ENCODE data around the gene ACP4. TPM values are rescaled to one million over a fixed set of nuclear protein-coding genes. Genes with fewer than 3 reads are reported as not detected.

The ACP4 gene
- total and polyA plus RNA-seq, 2 donors (not counting 1 experiment from before 2014, with no cell fraction given) = not detected

DNA sequence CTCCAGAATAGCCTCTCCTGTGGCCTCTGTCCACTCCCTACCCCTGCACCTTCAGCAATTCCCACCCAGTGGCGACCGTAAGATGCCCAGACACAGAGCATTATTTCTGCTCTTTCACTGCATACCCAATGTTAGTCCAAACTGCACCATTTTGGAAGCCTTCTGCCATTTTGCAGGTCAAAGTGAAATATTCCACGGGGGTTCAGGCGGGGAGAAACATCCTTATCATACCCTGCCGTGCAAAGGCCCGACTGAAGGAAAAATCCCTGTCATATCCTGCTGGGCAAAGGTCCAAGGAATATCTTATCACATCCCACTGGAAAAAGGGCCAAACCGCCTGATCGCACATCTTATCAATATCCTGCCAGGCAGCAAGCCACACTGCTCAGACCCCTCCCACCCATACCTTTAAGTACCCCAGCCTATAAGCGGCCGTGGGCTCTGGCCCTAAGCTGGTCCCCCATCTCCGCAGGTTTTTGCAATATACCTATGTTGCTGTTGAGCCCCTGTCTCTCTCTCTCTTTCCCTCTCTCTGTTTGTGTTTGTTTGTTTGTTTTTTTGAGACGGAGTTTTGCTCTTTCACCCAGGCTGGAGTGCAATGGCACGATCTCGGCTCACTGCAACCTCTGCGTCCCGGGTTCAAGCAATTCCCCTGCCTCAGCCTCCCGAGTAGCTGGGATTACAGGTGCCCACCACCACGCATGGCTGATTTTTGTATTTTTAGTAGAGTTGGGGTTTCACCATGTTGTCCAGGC, 48.9 kb upstream of the ACP4 start:
- no peaks in the 10 kb centered on the region for H3K9me3 Mint-ChIP-seq (ENCODE audit: insufficient read depth)
- Histone ChIP-seq H3K27me3 (replicated peaks in 1 of 4; ENCODE audit: control extremely low read depth in 1 of 4, control insufficient read depth in 3 of 4, insufficient read depth in 4 of 4, low read length in 3 of 4) (peaks cover 0 to 17% (median 4%) of the 10 kb centered on the region in 4 experiments), H3K4me1 (ENCODE audit: control insufficient read depth in 2 of 2, insufficient read depth in 2 of 2, low read length in 2 of 2) (no peaks in the 10 kb centered on the region), H3K9me3 (ENCODE audit: control extremely low read depth in 1 of 3, control insufficient read depth in 2 of 3, insufficient read depth in 1 of 3, low read length in 2 of 3) (peaks cover 0 to 7% (median 0%) of the 10 kb centered on the region in 3 donors), H3K9ac (ENCODE audit: low read length) (no peak overlapping the region), H3K4me3 (ENCODE audit: control extremely low read depth in 1 of 5, extremely low read depth in 1 of 5, insufficient read depth in 1 of 5, low read depth in 2 of 5, low read length in 4 of 5) (no peak overlapping the region), H3K36me3 (replicated peaks in 1 of 2; ENCODE audit: control extremely low read depth in 1 of 2, control insufficient read depth in 1 of 2, extremely low read depth in 1 of 2, insufficient read depth in 2 of 2, low read length in 1 of 2) (no peaks in the 10 kb centered on the region), H3K79me2 (ENCODE audit: control insufficient read depth, insufficient read depth, low read length) (no peaks in the 10 kb centered on the region), H4K20me1 (ENCODE audit: control insufficient read depth, insufficient read depth, low read length, poor library complexity, severe bottlenecking) (no peaks in the 10 kb centered on the region), H3K27ac (ENCODE audit: low read length in 2 of 2) (no peak overlapping the region), H2AFZ (ENCODE audit: insufficient read depth, low read depth, low read length, poor library complexity, severe bottlenecking) (no peak overlapping the region), H3K4me2 (replicated peaks; ENCODE audit: low read depth, low read length, poor library complexity, severe bottlenecking) (no peak overlapping the region)
- H3K27ac Mint-ChIP-seq = no peak overlapping the region
- ChIA-PET CTCF (interaction anchor here (1.1 kb wide), 1 partner anchor 71 kb away, joined by 3 read pairs; no protein-coding TSS in a partner anchor), POLR2A (no interaction called here)
- ATAC-seq (ENCODE audit: low read depth) (no peak), DNase-seq (no peak)
- no peak for TF ChIP-seq EZH2 (IDR thresholded peaks at IDR 0.05; ENCODE audit: borderline replicate concordance, insufficient read depth, low read depth, low read length, poor library complexity, severe bottlenecking)
- TF ChIP-seq, protein P1, sequence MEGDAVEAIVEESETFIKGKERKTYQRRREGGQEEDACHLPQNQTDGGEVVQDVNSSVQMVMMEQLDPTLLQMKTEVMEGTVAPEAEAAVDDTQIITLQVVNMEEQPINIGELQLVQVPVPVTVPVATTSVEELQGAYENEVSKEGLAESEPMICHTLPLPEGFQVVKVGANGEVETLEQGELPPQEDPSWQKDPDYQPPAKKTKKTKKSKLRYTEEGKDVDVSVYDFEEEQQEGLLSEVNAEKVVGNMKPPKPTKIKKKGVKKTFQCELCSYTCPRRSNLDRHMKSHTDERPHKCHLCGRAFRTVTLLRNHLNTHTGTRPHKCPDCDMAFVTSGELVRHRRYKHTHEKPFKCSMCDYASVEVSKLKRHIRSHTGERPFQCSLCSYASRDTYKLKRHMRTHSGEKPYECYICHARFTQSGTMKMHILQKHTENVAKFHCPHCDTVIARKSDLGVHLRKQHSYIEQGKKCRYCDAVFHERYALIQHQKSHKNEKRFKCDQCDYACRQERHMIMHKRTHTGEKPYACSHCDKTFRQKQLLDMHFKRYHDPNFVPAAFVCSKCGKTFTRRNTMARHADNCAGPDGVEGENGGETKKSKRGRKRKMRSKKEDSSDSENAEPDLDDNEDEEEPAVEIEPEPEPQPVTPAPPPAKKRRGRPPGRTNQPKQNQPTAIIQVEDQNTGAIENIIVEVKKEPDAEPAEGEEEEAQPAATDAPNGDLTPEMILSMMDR (IDR thresholded peaks at IDR 0.05) = no peak
- no peak overlapping the region for H3K4me3 Mint-ChIP-seq
- 69% methylated on average over 15 of the region's 18 CpGs for WGBS (ENCODE audit: insufficient coverage)
- no peaks in the 10 kb centered on the region for H3K4me1 Mint-ChIP-seq
- intact Hi-C loops (cut with micrococcal nuclease) = no loop called here
- H3K27me3 Mint-ChIP-seq = peaks cover 47% of the 10 kb centered on the region

DNA sequence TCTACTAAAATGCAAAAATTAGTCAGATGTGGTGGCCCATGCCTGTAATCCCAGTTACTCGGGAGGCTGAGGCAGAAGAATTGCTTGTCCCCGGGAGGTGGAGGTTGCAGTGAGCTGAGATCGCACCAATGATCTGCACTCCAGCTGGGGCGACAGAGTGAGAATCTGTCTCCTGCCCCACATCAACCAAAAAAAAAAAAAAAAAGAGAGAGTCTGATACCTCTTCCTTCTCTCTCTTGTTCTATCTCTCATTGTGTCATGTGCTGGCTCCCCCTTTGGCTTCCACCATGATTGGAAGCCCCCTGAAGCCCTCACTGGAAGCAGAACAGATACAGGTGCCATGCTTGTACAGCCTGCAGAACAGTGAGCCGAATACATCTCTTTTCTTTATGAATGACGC, 46.7 kb upstream of the ACP4 start:
- no peak overlapping the region for H2AFZ ChIP-seq (ENCODE audit: insufficient read depth, low read depth, low read length, poor library complexity, severe bottlenecking)
- no CpG with 5 or more reads among the region's 6 CpGs for WGBS (ENCODE audit: insufficient coverage)
- no peak overlapping the region for H3K4me2 ChIP-seq (replicated peaks; ENCODE audit: low read depth, low read length, poor library complexity, severe bottlenecking)
- H3K27me3 ChIP-seq (replicated peaks in 1 of 4; ENCODE audit: control extremely low read depth in 1 of 4, control insufficient read depth in 3 of 4, insufficient read depth in 4 of 4, low read length in 3 of 4) = peaks cover 0 to 12% (median 4%) of the 10 kb centered on the region in 4 experiments
- peaks cover 0 to 9% (median 0%) of the 10 kb centered on the region in 3 donors for H3K9me3 ChIP-seq (ENCODE audit: control extremely low read depth in 1 of 3, control insufficient read depth in 2 of 3, insufficient read depth in 1 of 3, low read length in 2 of 3)
- DNase-seq = no peak
- POLR2A ChIA-PET = interaction anchor here (0.7 kb wide), 1 partner anchor 61 kb away, joined by 3 read pairs; no protein-coding TSS in a partner anchor
- TF ChIP-seq, protein P1 (IDR thresholded peaks at IDR 0.05) = no peak
- no peak for TF ChIP-seq EZH2 (IDR thresholded peaks at IDR 0.05; ENCODE audit: borderline replicate concordance, insufficient read depth, low read depth, low read length, poor library complexity, severe bottlenecking)
- Mint-ChIP-seq H3K27ac (no peak overlapping the region), H3K4me3 (no peak overlapping the region), H3K9me3 (ENCODE audit: insufficient read depth) (no peaks in the 10 kb centered on the region), H3K4me1 (no peaks in the 10 kb centered on the region), H3K27me3 (peaks cover 39% of the 10 kb centered on the region)
- no peaks in the 10 kb centered on the region for H4K20me1 ChIP-seq (ENCODE audit: control insufficient read depth, insufficient read depth, low read length, poor library complexity, severe bottlenecking)
- H3K36me3 ChIP-seq (replicated peaks in 1 of 2; ENCODE audit: control extremely low read depth in 1 of 2, control insufficient read depth in 1 of 2, extremely low read depth in 1 of 2, insufficient read depth in 2 of 2, low read length in 1 of 2) = no peaks in the 10 kb centered on the region
- H3K79me2 ChIP-seq (ENCODE audit: control insufficient read depth, insufficient read depth, low read length) = no peaks in the 10 kb centered on the region
- CTCF ChIA-PET = no interaction called here
- intact Hi-C loops (cut with micrococcal nuclease) = no loop called here
- no peak for ATAC-seq (ENCODE audit: low read depth)
- no peak overlapping the region for H3K4me3 ChIP-seq (ENCODE audit: control extremely low read depth in 1 of 5, extremely low read depth in 1 of 5, insufficient read depth in 1 of 5, low read depth in 2 of 5, low read length in 4 of 5)
- H3K9ac ChIP-seq (ENCODE audit: low read length) = no peak overlapping the region
- no peak overlapping the region for H3K27ac ChIP-seq (ENCODE audit: low read length in 2 of 2)
- H3K4me1 ChIP-seq (ENCODE audit: control insufficient read depth in 2 of 2, insufficient read depth in 2 of 2, low read length in 2 of 2) = no peaks in the 10 kb centered on the region
